ENCODE measurements around the gene RNASET2. TPM values are rescaled to one million over a fixed set of nuclear protein-coding genes. Genes with fewer than 3 reads are reported as not detected.
"Not testable (repeated sequence)": the region's sequence is repeated elsewhere in the genome, so short reads cannot be mapped to it uniquely, and the experiment has no call there.

The RNASET2 gene
- total RNA-seq, 4 donors from 2014 or later = 65.6 to 169 (median 81.4) TPM

DNA sequence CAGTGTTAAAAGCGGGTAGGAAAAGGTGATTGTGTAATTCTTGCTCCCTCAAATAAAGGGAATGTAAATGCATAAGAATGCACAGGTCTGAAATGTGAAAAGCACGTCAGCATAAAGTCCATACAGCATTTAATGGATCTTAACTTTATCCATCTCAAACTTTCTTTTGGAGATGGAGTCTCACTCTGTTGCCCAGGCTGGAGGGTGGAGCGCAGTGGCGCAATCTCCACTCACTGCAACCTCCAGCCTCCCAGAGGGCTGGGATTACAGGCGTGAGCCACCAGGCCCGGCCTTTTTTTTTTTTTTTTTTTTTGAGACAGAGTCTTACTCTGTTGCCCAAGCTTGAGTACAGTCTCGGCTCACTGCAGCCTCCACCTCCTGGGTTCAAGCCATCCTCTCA lies 33.4 kb downstream of the RNASET2 start:
- Histone ChIP-seq H3K9me3 (no peaks in the 10 kb centered on the region), H3K4me3 (no peak overlapping the region), H3K27me3 (no peaks in the 10 kb centered on the region), H3K4me1 (no peaks in the 10 kb centered on the region), H3K36me3 (no peaks in the 10 kb centered on the region), H3K27ac (no peak overlapping the region)
- DNase-seq = peak in 1 of 3 donors; percentile 13
- TF ChIP-seq POLR2A (IDR thresholded peaks at IDR 0.05) = no peak
- TF ChIP-seq, protein P1, sequence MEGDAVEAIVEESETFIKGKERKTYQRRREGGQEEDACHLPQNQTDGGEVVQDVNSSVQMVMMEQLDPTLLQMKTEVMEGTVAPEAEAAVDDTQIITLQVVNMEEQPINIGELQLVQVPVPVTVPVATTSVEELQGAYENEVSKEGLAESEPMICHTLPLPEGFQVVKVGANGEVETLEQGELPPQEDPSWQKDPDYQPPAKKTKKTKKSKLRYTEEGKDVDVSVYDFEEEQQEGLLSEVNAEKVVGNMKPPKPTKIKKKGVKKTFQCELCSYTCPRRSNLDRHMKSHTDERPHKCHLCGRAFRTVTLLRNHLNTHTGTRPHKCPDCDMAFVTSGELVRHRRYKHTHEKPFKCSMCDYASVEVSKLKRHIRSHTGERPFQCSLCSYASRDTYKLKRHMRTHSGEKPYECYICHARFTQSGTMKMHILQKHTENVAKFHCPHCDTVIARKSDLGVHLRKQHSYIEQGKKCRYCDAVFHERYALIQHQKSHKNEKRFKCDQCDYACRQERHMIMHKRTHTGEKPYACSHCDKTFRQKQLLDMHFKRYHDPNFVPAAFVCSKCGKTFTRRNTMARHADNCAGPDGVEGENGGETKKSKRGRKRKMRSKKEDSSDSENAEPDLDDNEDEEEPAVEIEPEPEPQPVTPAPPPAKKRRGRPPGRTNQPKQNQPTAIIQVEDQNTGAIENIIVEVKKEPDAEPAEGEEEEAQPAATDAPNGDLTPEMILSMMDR (IDR thresholded peaks at IDR 0.05) = no peak

DNA sequence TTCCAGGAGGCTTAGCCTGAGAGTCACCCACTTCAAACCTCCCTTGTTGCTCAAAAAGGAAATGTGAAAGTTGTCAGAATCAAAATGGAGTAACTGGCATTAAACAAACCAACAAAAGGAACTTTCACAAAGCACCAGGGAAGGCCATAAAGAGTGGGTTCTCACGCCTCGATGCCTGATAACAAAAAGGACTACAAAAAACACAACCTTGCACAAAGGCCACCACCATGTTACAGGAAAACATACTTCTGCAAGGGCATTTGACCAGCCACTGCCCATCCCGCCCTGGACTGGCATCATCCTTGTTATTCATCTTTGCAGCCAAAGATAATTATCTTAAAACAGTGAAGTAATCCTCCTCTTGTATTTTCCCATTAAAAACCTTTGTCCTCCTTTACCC lies 34.8 kb downstream of the RNASET2 start:
- H3K27ac ChIP-seq = no peak overlapping the region
- no peak for TF ChIP-seq POLR2A (IDR thresholded peaks at IDR 0.05)
- TF ChIP-seq, protein P1 (IDR thresholded peaks at IDR 0.05) = no peak
- H3K9me3 ChIP-seq = no peaks in the 10 kb centered on the region
- H3K36me3 ChIP-seq = no peaks in the 10 kb centered on the region
- no peak overlapping the region for H3K4me3 ChIP-seq
- no peaks in the 10 kb centered on the region for H3K4me1 ChIP-seq
- DNase-seq = no peak
- H3K27me3 ChIP-seq = no peaks in the 10 kb centered on the region

DNA sequence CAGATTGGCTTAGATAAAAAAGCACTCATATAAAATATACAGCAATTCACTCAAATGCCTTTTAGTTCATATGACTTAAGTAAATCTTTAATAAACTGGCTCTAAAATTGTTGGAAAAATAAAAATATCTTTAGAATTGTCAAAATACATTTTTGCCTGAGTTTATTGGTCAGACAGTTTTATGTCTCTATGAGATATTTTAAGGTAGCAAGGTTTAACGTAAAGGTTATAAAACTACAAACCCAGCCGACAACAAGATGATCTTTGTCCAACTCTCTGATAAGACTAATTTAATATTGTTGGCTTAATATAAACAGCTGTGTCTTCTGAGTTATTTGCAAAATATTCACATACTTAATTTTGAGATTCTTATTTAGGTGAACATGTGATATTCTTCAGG lies 39.5 kb downstream of the RNASET2 start:
- no peaks in the 10 kb centered on the region for H3K4me1 ChIP-seq
- DNase-seq = no peak
- TF ChIP-seq, protein P1 (IDR thresholded peaks at IDR 0.05) = no peak
- TF ChIP-seq POLR2A (IDR thresholded peaks at IDR 0.05) = no peak
- no peak overlapping the region for H3K27ac ChIP-seq
- no peaks in the 10 kb centered on the region for H3K27me3 ChIP-seq
- H3K9me3 ChIP-seq = no peaks in the 10 kb centered on the region
- H3K4me3 ChIP-seq = no peak overlapping the region
- H3K36me3 ChIP-seq = no peaks in the 10 kb centered on the region

DNA sequence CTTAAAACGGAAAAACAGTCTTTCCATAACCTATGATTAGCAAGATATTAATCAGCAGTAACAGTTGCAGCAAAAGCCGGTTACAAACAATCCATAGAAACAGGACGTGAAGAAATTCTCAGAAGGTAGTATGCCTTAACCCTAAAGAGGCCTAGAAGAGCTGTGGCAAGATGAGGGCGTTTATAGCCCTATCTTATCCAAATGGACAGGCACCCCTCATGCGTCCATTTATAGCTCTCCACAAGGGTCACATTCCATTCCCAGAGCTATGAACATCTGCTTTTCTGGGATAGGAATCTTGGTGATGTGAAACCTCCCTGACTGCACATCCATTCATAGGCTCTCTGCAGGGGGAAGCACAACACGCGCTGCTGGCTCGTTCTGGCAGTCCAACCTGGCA lies 40.9 kb downstream of the RNASET2 start:
- H3K27ac ChIP-seq, DNase-seq, H3K4me1 ChIP-seq, H3K4me3 ChIP-seq, H3K36me3 ChIP-seq, H3K9me3 ChIP-seq, H3K27me3 ChIP-seq: not testable (repeated sequence)

DNA sequence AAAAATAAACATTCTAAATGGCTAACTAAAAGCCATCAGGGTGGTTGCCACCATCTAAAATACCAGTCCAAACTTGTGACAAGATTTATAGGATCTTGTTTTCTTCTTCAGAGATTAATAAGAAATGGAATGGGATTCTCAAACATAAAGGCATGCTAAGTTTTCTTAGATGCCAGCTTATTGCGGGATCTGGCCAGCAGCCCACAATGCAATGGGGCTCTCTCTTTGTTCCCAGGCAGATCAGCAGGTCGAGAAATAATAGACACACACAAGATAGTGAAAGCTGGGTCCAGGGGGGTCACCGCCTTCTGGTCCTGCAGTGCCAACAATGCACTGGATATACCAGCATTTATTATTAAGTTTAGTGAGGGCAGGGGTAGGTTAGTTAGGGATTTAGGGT lies 41.4 kb downstream of the RNASET2 start:
- DNase-seq, H3K4me3 ChIP-seq, H3K9me3 ChIP-seq, H3K4me1 ChIP-seq, H3K27ac ChIP-seq, H3K27me3 ChIP-seq, H3K36me3 ChIP-seq: not testable (repeated sequence)

DNA sequence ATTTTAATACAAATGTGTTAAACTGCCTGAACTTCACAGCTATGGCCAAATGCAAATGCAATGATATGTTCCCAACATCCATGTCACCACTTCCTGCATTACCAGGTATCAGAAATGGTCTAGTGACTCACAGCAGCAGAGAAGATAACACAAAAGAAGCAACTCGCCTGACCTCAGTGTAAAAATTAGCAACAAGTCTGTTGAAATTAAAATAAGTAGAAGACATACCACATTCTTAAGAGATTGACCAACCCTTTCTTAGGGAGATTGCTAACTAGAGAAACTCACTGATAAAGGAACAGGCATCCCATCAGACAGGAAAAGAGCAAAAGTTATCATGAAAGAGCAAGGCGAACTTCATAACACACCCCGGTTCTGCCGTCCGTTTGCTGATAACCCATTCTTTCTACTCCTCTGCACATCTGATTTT lies 45.1 kb downstream of the RNASET2 start:
- no peak overlapping the region for H3K4me3 ChIP-seq
- H3K4me1 ChIP-seq = peaks cover 0 to 9% (median 0%) of the 10 kb centered on the region in 4 donors
- no peak overlapping the region for H3K27ac ChIP-seq
- TF ChIP-seq, protein P1 (IDR thresholded peaks at IDR 0.05) = no peak
- no peak for TF ChIP-seq POLR2A (IDR thresholded peaks at IDR 0.05)
- no peak for DNase-seq
- no peaks in the 10 kb centered on the region for H3K9me3 ChIP-seq
- no peaks in the 10 kb centered on the region for H3K36me3 ChIP-seq
- H3K27me3 ChIP-seq = no peaks in the 10 kb centered on the region

DNA sequence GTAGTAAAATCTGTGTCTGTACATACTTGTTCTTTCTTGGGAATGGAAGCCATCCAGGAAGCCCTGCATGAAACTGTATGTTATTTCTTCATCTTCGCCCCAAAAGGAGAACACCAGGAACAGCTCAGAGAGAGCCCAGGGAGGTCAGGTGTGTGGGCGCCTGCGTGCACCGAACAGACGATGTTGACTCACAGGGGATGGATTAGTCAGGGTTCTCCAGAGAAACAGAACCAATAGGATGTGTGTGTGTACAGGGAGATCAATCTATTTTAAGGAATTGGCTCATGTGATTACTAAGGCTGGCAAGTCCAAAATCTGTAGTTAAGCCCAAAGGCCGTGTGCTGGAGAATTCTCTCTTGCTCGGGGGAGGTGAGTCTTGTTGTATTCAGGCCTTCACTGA lies 45.7 kb downstream of the RNASET2 start:
- Histone ChIP-seq H3K4me1 (peaks cover 0 to 9% (median 0%) of the 10 kb centered on the region in 4 donors), H3K4me3 (no peak overlapping the region), H3K27ac (no peak overlapping the region), H3K27me3 (no peaks in the 10 kb centered on the region), H3K9me3 (no peaks in the 10 kb centered on the region), H3K36me3 (no peaks in the 10 kb centered on the region)
- DNase-seq = no peak
- TF ChIP-seq, protein P1 (IDR thresholded peaks at IDR 0.05) = no peak
- TF ChIP-seq POLR2A (IDR thresholded peaks at IDR 0.05) = no peak

Measured in Peyer's patch (tissue), 4 donors.